LNCaP clone FGC (cell line): Measurements from ENCODE around the gene UBE2C.

ENCODE experiments used
- DNase-seq: peaks from one replicate; pipeline ENCODE4 v3.0.0-alpha.2; 2011; ENCODE audit warnings: low read depth
- H3K4me3 ChIP-seq: 2 replicates; pipeline ENCODE4 v1.5.1; 2011; ENCODE audit warnings: mild to moderate bottlenecking, low read depth, low read length, control low read depth
- TF ChIP-seq, protein P1 (sequence below): IDR thresholded peaks from 2 replicates; pipeline ENCODE4 v1.5.1; 2012; ENCODE audit warnings: mild to moderate bottlenecking; ENCODE audit not compliant: control insufficient read depth, insufficient read depth; ENCODE audit errors: extremely low read depth

Gene UBE2C

DNA sequence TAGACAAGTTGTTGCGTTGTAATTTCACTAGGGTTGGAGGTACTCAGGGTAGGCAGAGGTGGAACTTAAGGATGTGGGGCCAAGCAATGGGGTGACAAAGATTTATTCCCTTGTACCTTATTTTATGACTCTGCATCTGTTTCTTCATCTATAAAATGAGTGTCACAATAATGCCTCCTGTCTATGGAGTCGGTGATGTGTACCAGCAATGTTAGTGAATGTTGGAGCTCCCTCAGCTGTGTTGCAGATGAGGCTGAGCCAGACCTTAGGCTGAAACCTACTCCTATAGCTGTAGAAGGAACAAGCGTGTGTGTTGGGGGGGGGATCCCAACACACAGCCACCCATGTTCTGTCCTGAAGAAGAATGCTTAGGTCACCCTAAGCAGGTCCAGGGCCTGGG lies 4.5 kb downstream of the UBE2C start:
- no peak overlapping the region for H3K4me3 ChIP-seq
- TF ChIP-seq, protein P1, sequence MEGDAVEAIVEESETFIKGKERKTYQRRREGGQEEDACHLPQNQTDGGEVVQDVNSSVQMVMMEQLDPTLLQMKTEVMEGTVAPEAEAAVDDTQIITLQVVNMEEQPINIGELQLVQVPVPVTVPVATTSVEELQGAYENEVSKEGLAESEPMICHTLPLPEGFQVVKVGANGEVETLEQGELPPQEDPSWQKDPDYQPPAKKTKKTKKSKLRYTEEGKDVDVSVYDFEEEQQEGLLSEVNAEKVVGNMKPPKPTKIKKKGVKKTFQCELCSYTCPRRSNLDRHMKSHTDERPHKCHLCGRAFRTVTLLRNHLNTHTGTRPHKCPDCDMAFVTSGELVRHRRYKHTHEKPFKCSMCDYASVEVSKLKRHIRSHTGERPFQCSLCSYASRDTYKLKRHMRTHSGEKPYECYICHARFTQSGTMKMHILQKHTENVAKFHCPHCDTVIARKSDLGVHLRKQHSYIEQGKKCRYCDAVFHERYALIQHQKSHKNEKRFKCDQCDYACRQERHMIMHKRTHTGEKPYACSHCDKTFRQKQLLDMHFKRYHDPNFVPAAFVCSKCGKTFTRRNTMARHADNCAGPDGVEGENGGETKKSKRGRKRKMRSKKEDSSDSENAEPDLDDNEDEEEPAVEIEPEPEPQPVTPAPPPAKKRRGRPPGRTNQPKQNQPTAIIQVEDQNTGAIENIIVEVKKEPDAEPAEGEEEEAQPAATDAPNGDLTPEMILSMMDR, result no peak
- no peak for DNase-seq

DNA sequence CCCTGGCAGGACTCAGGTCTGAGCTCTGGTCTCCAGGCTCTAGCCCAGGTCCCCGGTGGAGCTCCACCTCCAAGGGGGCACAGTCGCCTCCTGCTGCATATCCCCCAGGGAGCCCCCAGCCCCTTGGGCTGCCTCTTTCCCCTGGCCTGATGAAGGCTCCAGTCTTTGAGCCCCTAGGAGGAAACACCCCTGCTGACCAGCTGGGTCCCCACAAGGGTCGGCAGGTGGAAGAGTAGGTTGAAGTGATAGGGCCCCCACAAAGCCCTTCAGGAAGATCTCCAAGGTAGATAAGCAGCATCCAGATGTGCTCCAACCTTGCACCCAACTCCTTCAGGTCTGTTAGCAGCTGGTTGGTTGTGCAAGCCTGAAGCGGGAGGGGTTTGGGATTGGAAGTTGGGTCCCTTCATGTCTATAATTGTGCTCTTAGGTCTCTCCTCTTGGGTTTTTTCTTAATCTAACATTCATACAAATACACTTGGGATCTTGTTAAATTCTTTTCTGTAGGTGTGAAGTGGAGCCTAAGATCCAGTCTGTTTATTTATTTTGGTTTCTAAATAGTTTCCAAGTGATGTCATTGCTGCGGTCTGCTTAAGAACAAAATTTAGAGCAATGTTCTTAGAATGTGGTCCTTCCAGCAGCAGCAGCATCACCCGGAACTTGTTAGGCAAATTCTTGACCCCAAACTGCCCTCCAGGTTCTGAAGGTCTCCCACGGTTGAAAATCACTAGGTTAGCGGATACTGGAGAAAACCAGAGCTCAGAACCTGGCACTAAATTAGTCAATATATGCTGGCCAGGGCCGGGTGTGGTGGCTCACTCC lies 5.1 kb downstream of the UBE2C start:
- no peak for DNase-seq
- no peak overlapping the region for H3K4me3 ChIP-seq
- TF ChIP-seq, protein P1, result no peak

DNA sequence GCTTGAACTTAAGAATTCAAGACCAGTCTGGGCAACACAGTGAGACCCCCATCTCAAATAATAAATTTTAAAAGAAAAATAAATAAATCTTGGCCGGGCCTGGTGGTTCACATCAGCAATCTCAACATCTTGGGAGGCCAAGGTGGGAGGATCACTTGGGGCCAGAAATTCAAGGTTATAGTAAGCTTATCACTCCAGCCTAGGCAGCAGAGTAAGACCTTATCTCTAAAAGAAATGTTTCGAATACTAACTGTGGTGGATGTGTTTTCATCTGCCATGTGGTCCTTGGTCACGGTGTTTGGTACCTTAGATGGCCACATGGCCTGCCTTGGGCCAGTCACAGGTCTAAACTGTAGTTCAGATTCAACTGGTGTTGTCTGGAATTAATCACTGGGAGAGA lies 5.8 kb downstream of the UBE2C start:
- no peak overlapping the region for H3K4me3 ChIP-seq
- DNase-seq, result no peak
- TF ChIP-seq, protein P1, result no peak

DNA sequence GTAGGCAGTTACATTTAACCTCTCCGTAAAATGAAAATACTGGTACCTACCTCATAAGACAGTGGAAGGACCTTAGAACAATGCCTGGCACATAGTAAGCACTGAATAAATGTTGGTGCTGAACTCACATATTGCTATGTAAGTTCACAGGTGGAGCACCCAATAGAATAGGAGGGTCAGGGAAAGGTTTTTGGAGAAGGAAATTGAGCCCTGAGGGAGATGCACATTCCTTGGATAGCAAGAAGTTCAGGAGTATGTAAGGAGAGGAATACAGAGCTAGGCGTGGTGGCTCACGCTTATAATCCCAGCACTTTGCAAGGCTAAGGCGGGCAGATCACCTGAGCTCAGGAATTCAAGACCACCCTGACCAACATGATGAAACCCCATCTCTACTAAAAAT lies 7.0 kb downstream of the UBE2C start:
- no peak overlapping the region for H3K4me3 ChIP-seq
- DNase-seq, result no peak
- TF ChIP-seq, protein P1, result no peak

DNA sequence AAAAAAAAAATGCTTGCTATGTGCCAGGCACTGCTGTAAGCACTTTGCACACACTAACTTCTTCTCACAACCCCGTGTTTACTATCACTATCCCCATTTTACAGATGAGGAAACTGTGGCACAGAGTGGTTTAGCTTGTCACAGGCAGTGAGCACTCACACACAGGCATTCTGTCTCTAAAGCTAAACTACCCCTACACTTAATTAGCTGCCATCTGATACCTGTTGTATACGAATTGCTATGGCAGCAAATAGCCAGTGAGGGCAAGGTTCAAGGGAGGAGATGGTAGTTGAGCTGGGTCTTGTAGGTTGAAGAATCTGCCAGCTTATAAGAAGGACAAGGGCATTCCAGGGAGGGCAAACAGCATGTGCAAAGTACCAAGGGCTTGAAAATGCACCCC lies 9.5 kb downstream of the UBE2C start:
- no peak for DNase-seq
- no peak overlapping the region for H3K4me3 ChIP-seq
- TF ChIP-seq, protein P1, result no peak

DNA sequence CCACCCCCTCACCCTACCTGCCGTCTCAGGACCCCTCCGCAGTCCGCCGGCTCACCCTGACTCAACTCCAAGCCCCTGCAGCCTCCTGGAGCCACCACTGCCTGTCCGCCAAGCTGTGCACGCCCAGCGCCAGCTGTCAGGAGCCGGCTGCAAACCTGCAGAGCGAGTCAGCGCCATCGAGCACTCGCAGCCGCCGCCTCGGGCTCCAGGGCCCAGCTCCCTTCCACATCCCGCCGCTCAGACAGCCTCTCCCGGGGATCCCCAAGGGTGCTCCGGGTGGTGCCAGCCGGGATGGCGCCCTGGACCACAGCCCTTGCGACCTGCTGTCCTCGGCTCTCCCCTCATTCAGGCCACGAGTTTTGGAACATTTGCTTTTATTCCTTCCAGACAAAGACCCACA lies 10.4 kb downstream of the UBE2C start:
- no peak for DNase-seq
- TF ChIP-seq, protein P1, result no peak
- no peak overlapping the region for H3K4me3 ChIP-seq

DNA sequence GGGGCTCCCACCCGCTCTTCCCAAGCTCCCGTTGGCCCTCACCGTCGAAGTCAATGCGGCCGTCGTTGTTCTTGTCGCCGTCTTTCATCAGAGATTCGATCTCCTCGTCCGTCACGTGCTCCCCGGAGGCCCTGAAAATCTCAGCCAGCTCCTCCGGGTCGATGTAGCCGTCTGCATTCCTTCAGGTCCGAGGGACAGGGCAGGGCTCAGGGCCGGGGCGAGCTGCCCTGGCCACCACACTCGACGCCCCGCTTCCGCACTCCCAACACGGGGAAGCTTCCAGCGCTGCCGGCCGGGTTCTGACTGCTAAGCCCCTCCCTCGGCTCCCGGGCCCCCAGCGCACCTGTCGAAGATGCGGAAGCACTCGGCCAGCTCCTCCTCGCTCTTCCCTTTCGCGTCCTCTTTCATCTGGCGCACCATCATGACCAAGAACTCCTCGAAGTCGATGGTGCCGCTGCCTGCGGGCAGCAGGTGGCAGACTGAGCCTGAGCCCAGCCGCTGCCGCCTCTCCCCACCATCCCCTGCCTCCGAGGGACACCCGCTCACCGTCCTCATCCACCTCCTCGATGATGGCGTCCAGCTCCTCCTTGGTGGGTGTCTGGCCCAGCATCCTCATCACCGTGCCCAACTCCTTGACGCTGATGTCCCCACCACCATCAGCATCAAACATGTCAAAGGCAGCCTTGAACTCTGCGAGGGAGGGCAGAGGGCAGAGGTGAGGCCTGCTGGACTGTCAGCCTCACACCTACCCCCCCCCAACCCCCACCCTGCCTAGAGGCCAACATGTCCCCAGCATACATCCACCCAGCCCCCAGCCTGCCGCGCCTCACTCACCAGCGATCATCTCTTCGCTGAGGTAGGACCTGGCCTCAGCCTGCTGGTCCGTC lies 11.7 kb downstream of the UBE2C start:
- H3K4me3 ChIP-seq, result no peak overlapping the region
- TF ChIP-seq, protein P1, result peak; percentile 44
- no peak for DNase-seq
